ENCODE results near the gene SPHK1. TPM values are rescaled to one million over a fixed set of nuclear protein-coding genes. Genes with fewer than 3 reads are reported as not detected.

SPHK1 gene
- polyA plus RNA-seq, 1 of the 3 experiments (the other 2 are of a cell fraction) = 12.3 TPM

GRCh38 chr17:76356803-76357456 lies 27.5 kb upstream of the SPHK1 start:
- CTCF ChIA-PET = interaction anchor here (0.7 to 8.3 kb wide), 3 partner anchors 30 to 102 kb away, joined by 3 to 128 read pairs (median 8); partner anchors contain the start of gene SPHK1
- no peaks in the 10 kb centered on the region for H4K20me1 ChIP-seq (ENCODE audit: insufficient read depth)
- no peak overlapping the region for H2AFZ ChIP-seq (ENCODE audit: low read depth)
- WGBS (ENCODE audit: low lambda C conversion rate) = 84% methylated on average over 12 of the region's 12 CpGs
- no peak overlapping the region for H3K4me3 ChIP-seq (ENCODE audit: low read depth in 2 of 2, low read length in 1 of 2)
- H3K79me2 ChIP-seq (ENCODE audit: insufficient read depth) = peaks cover 14% of the 10 kb centered on the region
- H3F3A ChIP-seq (replicated peaks; ENCODE audit: insufficient read depth) = peaks cover 7% of the 10 kb centered on the region
- H3K27me3 ChIP-seq (ENCODE audit: insufficient read depth) = no peaks in the 10 kb centered on the region
- no peak overlapping the region for H3K4me2 ChIP-seq
- no peak for TF ChIP-seq MEF2A (IDR thresholded peaks at IDR 0.05; ENCODE audit: borderline replicate concordance, low read depth)
- TF ChIP-seq REST (IDR thresholded peaks at IDR 0.05; ENCODE audit: low read depth, low read length) = no peak
- TF ChIP-seq FOSL2 (IDR thresholded peaks at IDR 0.05; ENCODE audit: borderline replicate concordance, low read depth) = no peak
- TF ChIP-seq RFX5 (IDR thresholded peaks at IDR 0.05; ENCODE audit: low read length) = no peak
- TF ChIP-seq MAX (IDR thresholded peaks at IDR 0.05; ENCODE audit: low read depth) = no peak
- TF ChIP-seq ELF1 (IDR thresholded peaks at IDR 0.05) = no peak
- TF ChIP-seq SIN3A (IDR thresholded peaks at IDR 0.05; ENCODE audit: borderline replicate concordance, low read depth, low read length) = no peak
- no peak for TF ChIP-seq RCOR1 (IDR thresholded peaks at IDR 0.05; ENCODE audit: low read length)
- no peak for TF ChIP-seq FOXJ3 (CRISPR knock-in tag; IDR thresholded peaks at IDR 0.05)
- TF ChIP-seq POLR2AphosphoS5 (IDR thresholded peaks at IDR 0.05; ENCODE audit: low read depth, low read length) = no peak
- no peak for TF ChIP-seq PBX3 (IDR thresholded peaks at IDR 0.05)
- no peak for DNase-seq
- H3K36me3 ChIP-seq (replicated peaks in 1 of 2; ENCODE audit: control insufficient read depth in 1 of 2, insufficient read depth in 2 of 2, low read length in 1 of 2) = no peaks in the 10 kb centered on the region
- peaks cover 7% of the 10 kb centered on the region in 2 experiments; a peak in 2 of 4 replicates for H3K4me1 ChIP-seq (ENCODE audit: control insufficient read depth in 1 of 2, insufficient read depth in 2 of 2, low read depth in 1 of 2, low read length in 1 of 2)
- no peaks in the 10 kb centered on the region for H3K9me2 ChIP-seq
- H3K27ac ChIP-seq (ENCODE audit: low read depth in 2 of 2, low read length in 1 of 2) = no peak overlapping the region
- H3K9me3 ChIP-seq = no peaks in the 10 kb centered on the region
- H3K9ac ChIP-seq = no peak overlapping the region
- POLR2A ChIA-PET = no interaction called here

GRCh38 chr17:76357597-76358158 lies 26.7 kb upstream of the SPHK1 start:
- no peak overlapping the region for H3K27ac ChIP-seq (ENCODE audit: low read depth in 2 of 2, low read length in 1 of 2)
- 88% methylated on average over 6 of the region's 6 CpGs for WGBS (ENCODE audit: low lambda C conversion rate)
- CTCF ChIA-PET = interaction anchor here (1.0 to 8.3 kb wide), 4 partner anchors 13 to 101 kb away, joined by 5 to 128 read pairs (median 8); partner anchors contain the start of gene SPHK1
- H3K9me2 ChIP-seq = no peaks in the 10 kb centered on the region
- H3K79me2 ChIP-seq (ENCODE audit: insufficient read depth) = peaks cover 6% of the 10 kb centered on the region
- H3K9ac ChIP-seq = no peak overlapping the region
- no peaks in the 10 kb centered on the region for H3K36me3 ChIP-seq (replicated peaks in 1 of 2; ENCODE audit: control insufficient read depth in 1 of 2, insufficient read depth in 2 of 2, low read length in 1 of 2)
- POLR2A ChIA-PET = no interaction called here
- H3K4me1 ChIP-seq (ENCODE audit: control insufficient read depth in 1 of 2, insufficient read depth in 2 of 2, low read depth in 1 of 2, low read length in 1 of 2) = peaks cover 4 to 6% of the 10 kb centered on the region in 2 experiments; a peak in 2 of 4 replicates
- DNase-seq = no peak
- H3F3A ChIP-seq (replicated peaks; ENCODE audit: insufficient read depth) = peaks cover 4% of the 10 kb centered on the region
- no peaks in the 10 kb centered on the region for H4K20me1 ChIP-seq (ENCODE audit: insufficient read depth)
- no peak overlapping the region for H3K4me3 ChIP-seq (ENCODE audit: low read depth in 2 of 2, low read length in 1 of 2)
- H3K9me3 ChIP-seq = no peaks in the 10 kb centered on the region
- no peak overlapping the region for H3K4me2 ChIP-seq
- H2AFZ ChIP-seq (ENCODE audit: low read depth) = no peak overlapping the region
- no peaks in the 10 kb centered on the region for H3K27me3 ChIP-seq (ENCODE audit: insufficient read depth)
- no peak for TF ChIP-seq TCF12 (IDR thresholded peaks at IDR 0.05)
- no peak for TF ChIP-seq JUND (IDR thresholded peaks at IDR 0.05)
- no peak for TF ChIP-seq NFIC (IDR thresholded peaks at IDR 0.05; ENCODE audit: borderline replicate concordance)
- no peak for TF ChIP-seq RFX5 (IDR thresholded peaks at IDR 0.05; ENCODE audit: low read length)
- TF ChIP-seq CHD2 (IDR thresholded peaks at IDR 0.05; ENCODE audit: low read length, partially characterized antibody) = no peak
- TF ChIP-seq IRF3 (IDR thresholded peaks at IDR 0.05; ENCODE audit: low read depth, low read length) = no peak
- no peak for TF ChIP-seq POLR2AphosphoS5 (IDR thresholded peaks at IDR 0.05; ENCODE audit: low read depth, low read length)
- no peak for TF ChIP-seq GATA2 (CRISPR knock-in tag; IDR thresholded peaks at IDR 0.05)
- TF ChIP-seq RAD21 (IDR thresholded peaks at IDR 0.05; ENCODE audit: low read length) = no peak
- no peak for TF ChIP-seq USF1 (IDR thresholded peaks at IDR 0.05; ENCODE audit: borderline replicate concordance, low read depth)
- no peak for TF ChIP-seq TEAD4 (IDR thresholded peaks at IDR 0.05; ENCODE audit: borderline replicate concordance, insufficient read depth)
- no peak for TF ChIP-seq SMC3 (IDR thresholded peaks at IDR 0.05; ENCODE audit: low read depth, low read length)
